Measurements from ENCODE around the gene DGKD.

DGKD gene

GRCh38 chr2:233355916-233356315 is 1.6 kb downstream of the DGKD start:
- no peaks in the 10 kb centered on the region for H3K27me3 ChIP-seq
- peak overlapping the region; percentile 88 to 94 for H3K4me3 ChIP-seq (ENCODE audit: low read depth in 1 of 2, low read length in 1 of 2)
- H3K4me1 ChIP-seq (ENCODE audit: control insufficient read depth in 1 of 2, insufficient read depth in 1 of 2, low read depth in 1 of 2, low read length in 1 of 2): peaks cover 73 to 76% of the 10 kb centered on the region in 2 experiments
- H3K9me3 ChIP-seq: no peaks in the 10 kb centered on the region
- H3K27ac ChIP-seq: peak overlapping the region; percentile 85
- TF ChIP-seq CTCF (IDR thresholded peaks at IDR 0.05): no peak
- no peaks in the 10 kb centered on the region for H3K36me3 ChIP-seq

GRCh38 chr2:233356546-233357308 is 2.4 kb downstream of the DGKD start:
- peak overlapping the region; percentile 85 for H3K27ac ChIP-seq
- peaks cover 73 to 74% of the 10 kb centered on the region in 2 experiments for H3K4me1 ChIP-seq (ENCODE audit: control insufficient read depth in 1 of 2, insufficient read depth in 1 of 2, low read depth in 1 of 2, low read length in 1 of 2)
- no peaks in the 10 kb centered on the region for H3K27me3 ChIP-seq
- no peak for TF ChIP-seq CTCF (IDR thresholded peaks at IDR 0.05)
- H3K9me3 ChIP-seq: no peaks in the 10 kb centered on the region
- H3K36me3 ChIP-seq: no peaks in the 10 kb centered on the region
- H3K4me3 ChIP-seq (ENCODE audit: low read depth in 1 of 2, low read length in 1 of 2): peak overlapping the region; percentile 88 to 94

- peaks cover 67 to 68% of the 10 kb centered on the region in 2 experiments for H3K4me1 ChIP-seq (ENCODE audit: control insufficient read depth in 1 of 2, insufficient read depth in 1 of 2, low read depth in 1 of 2, low read length in 1 of 2)
- TF ChIP-seq CTCF (IDR thresholded peaks at IDR 0.05): no peak
- H3K4me3 ChIP-seq (ENCODE audit: low read depth in 1 of 2, low read length in 1 of 2): peak overlapping the region; percentile 88 to 94
- H3K27ac ChIP-seq: peak overlapping the region; percentile 85
- no peaks in the 10 kb centered on the region for H3K9me3 ChIP-seq
- H3K27me3 ChIP-seq: no peaks in the 10 kb centered on the region
- H3K36me3 ChIP-seq: no peaks in the 10 kb centered on the region
These were observed 4.0 kb downstream of the DGKD start for GRCh38 chr2:233358335-233358734.

- no peaks in the 10 kb centered on the region for H3K9me3 ChIP-seq
- H3K4me1 ChIP-seq (ENCODE audit: control insufficient read depth in 1 of 2, insufficient read depth in 1 of 2, low read depth in 1 of 2, low read length in 1 of 2): peaks cover 61 to 62% of the 10 kb centered on the region in 2 experiments
- peaks cover 5% of the 10 kb centered on the region for H3K36me3 ChIP-seq
- H3K4me3 ChIP-seq (ENCODE audit: low read depth in 1 of 2, low read length in 1 of 2): peak overlapping the region; percentile 88 to 94
- H3K27ac ChIP-seq: peak overlapping the region; percentile 85
- no peaks in the 10 kb centered on the region for H3K27me3 ChIP-seq
- no peak for TF ChIP-seq CTCF (IDR thresholded peaks at IDR 0.05)
These were observed 4.7 kb downstream of the DGKD start for GRCh38 chr2:233358947-233359346.

- H3K4me1 ChIP-seq (ENCODE audit: control insufficient read depth in 1 of 2, insufficient read depth in 1 of 2, low read depth in 1 of 2, low read length in 1 of 2): peaks cover 58 to 62% of the 10 kb centered on the region in 2 experiments
- H3K36me3 ChIP-seq: peaks cover 5% of the 10 kb centered on the region
- peak overlapping the region; percentile 85 for H3K27ac ChIP-seq
- no peaks in the 10 kb centered on the region for H3K9me3 ChIP-seq
- H3K27me3 ChIP-seq: no peaks in the 10 kb centered on the region
- no peak overlapping the region for H3K4me3 ChIP-seq (ENCODE audit: low read depth in 1 of 2, low read length in 1 of 2)
- TF ChIP-seq CTCF (IDR thresholded peaks at IDR 0.05): no peak
These were observed 5.5 kb downstream of the DGKD start for GRCh38 chr2:233359823-233360222.
